ACC112 (cell line): ENCODE data around the gene TMEM200C.

Experiments used
- H2AFZ ChIP-seq: fragments of 200-600 bp; sonication (generic); one replicate; pipeline ENCODE4 v1.6.0; 2017; ENCODE audit warnings: antibody characterized with exemption, low read length; ENCODE audit not compliant: unreplicated experiment
- H3K27ac ChIP-seq: fragments of 200-600 bp; sonication (generic); 2 replicates; pipeline ENCODE4 v1.5.1; 2014; ENCODE audit warnings: low read depth, mild to moderate bottlenecking, antibody characterized with exemption, low read length, moderate library complexity
- H3K27me3 ChIP-seq: fragments of 200-600 bp; sonication (generic); 2 replicates; pipeline ENCODE4 v1.6.1; 2014; ENCODE audit warnings: mild to moderate bottlenecking, antibody characterized with exemption, low read length, moderate library complexity, mixed read lengths; ENCODE audit not compliant: insufficient read depth
- H3K36me3 ChIP-seq: fragments of 200-600 bp; sonication (generic); 2 replicates; pipeline ENCODE4 v1.6.1; 2016; ENCODE audit warnings: mild to moderate bottlenecking, antibody characterized with exemption, low read length, moderate library complexity, mixed read lengths; ENCODE audit not compliant: insufficient read depth
- H3K4me1 ChIP-seq: fragments of 200-600 bp; sonication (generic); one replicate; pipeline ENCODE4 v1.6.1; 2016; ENCODE audit warnings: low read length, mixed read lengths; ENCODE audit not compliant: insufficient read depth, unreplicated experiment, control insufficient read depth
- H3K4me3 ChIP-seq: fragments of 200-600 bp; sonication (generic); 2 replicates; pipeline ENCODE4 v1.5.1; 2014; ENCODE audit warnings: mild to moderate bottlenecking, low read depth, low read length
- H3K79me2 ChIP-seq: fragments of 200-600 bp; sonication (generic); one replicate; pipeline ENCODE4 v1.6.0; 2016; ENCODE audit warnings: low read length; ENCODE audit not compliant: control insufficient read depth, unreplicated experiment, insufficient read depth

Gene TMEM200C

DNA sequence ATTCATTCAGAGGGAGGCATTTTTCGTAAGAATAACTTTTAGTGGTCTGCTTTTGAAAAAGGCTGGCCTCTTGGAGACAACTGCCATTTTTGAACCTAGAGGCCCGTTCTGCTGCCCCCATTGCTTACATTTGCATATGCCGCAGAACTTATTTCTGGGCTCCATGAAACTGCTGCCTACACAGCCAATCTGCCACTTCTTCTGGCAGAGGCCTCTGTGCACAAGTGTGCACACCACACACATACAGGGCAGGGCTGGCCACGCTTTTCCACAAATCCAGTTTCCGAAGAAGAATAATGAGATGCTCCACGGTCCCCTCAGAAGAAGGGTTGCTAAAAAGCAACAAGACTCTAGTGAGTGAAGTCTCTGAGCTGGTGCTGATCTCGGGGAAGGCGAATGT lies 56.2 kb downstream of the TMEM200C start:
- Histone ChIP-seq H3K79me2 (no peaks in the 10 kb centered on the region), H3K27ac (no peak overlapping the region), H2AFZ (no peak overlapping the region), H3K4me3 (no peak overlapping the region), H3K27me3 (peaks cover 13% of the 10 kb centered on the region; the same call in 1 of the 2 replicates), H3K36me3 (no peaks in the 10 kb centered on the region), H3K4me1 (no peaks in the 10 kb centered on the region)
